ENCODE results near the gene FUT9.

Gene FUT9

GRCh38 chr6:96152114-96152708 lies 136.4 kb downstream of the FUT9 start:
- CTCF ChIA-PET: no interaction called here
- TF ChIP-seq TARDBP (IDR thresholded peaks at IDR 0.05) (no peak), BHLHE40 (IDR thresholded peaks at IDR 0.05; ENCODE audit: borderline replicate concordance) (no peak), L3MBTL2 (conservative IDR thresholded peaks at IDR 0.05) (no peak), LEF1 (IDR thresholded peaks at IDR 0.05; ENCODE audit: borderline replicate concordance) (no peak)
- POLR2A ChIA-PET: no interaction called here
- no peak for DNase-seq (ENCODE audit: extremely low spot score)

GRCh38 chr6:96153775-96154174 lies 138.0 kb downstream of the FUT9 start:
- ChIA-PET CTCF (interaction anchor here (0.7 kb wide), 1 partner anchor 133 kb away, joined by 3 read pairs; no protein-coding TSS in a partner anchor), POLR2A (no interaction called here)
- TF ChIP-seq SP1 (IDR thresholded peaks at IDR 0.05) (no peak), FOXK2 (IDR thresholded peaks at IDR 0.05) (no peak), CTBP1 (IDR thresholded peaks at IDR 0.05; ENCODE audit: borderline replicate concordance) (no peak), ARNT (IDR thresholded peaks at IDR 0.05) (no peak), ZNF384 (IDR thresholded peaks at IDR 0.05) (no peak), LEF1 (IDR thresholded peaks at IDR 0.05; ENCODE audit: borderline replicate concordance) (no peak), NFRKB (IDR thresholded peaks at IDR 0.05) (no peak), BHLHE40 (IDR thresholded peaks at IDR 0.05; ENCODE audit: borderline replicate concordance) (no peak), TARDBP (IDR thresholded peaks at IDR 0.05) (no peak), FOXA1 (IDR thresholded peaks at IDR 0.05) (no peak), HDGF (IDR thresholded peaks at IDR 0.05; ENCODE audit: borderline replicate concordance) (no peak), ELF4 (IDR thresholded peaks at IDR 0.05) (no peak), L3MBTL2 (conservative IDR thresholded peaks at IDR 0.05) (no peak), SUZ12 (IDR thresholded peaks at IDR 0.05) (no peak), FOXM1 (IDR thresholded peaks at IDR 0.05; ENCODE audit: borderline replicate concordance) (no peak)
- TF ChIP-seq, protein P1, sequence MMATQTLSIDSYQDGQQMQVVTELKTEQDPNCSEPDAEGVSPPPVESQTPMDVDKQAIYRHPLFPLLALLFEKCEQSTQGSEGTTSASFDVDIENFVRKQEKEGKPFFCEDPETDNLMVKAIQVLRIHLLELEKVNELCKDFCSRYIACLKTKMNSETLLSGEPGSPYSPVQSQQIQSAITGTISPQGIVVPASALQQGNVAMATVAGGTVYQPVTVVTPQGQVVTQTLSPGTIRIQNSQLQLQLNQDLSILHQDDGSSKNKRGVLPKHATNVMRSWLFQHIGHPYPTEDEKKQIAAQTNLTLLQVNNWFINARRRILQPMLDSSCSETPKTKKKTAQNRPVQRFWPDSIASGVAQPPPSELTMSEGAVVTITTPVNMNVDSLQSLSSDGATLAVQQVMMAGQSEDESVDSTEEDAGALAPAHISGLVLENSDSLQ (IDR thresholded peaks at IDR 0.05): no peak
- no peak for DNase-seq (ENCODE audit: extremely low spot score)

DNA sequence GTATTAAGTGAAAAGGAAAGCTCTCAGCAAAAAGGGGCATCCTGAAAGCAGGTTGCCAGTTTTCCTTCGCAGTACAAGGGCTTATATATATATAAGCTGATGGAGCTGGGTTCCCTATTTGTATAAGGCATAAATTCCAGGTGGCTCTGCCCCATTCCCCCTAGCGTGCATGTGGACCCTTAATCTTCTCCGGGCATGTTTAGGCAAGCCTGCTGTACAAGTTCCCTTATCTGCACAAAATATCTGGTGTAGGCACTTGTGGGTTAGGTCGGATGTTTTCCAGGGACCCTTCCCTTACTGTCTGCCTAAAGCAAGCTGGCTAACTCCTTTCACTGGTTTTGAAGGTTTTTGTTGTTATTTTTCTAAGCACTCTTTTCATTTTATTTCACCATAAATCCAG lies 140.7 kb downstream of the FUT9 start:
- ChIA-PET CTCF (no interaction called here), POLR2A (no interaction called here)
- TF ChIP-seq BHLHE40 (IDR thresholded peaks at IDR 0.05; ENCODE audit: borderline replicate concordance): no peak
- no peak for TF ChIP-seq SP1 (IDR thresholded peaks at IDR 0.05)
- TF ChIP-seq ARNT (IDR thresholded peaks at IDR 0.05): no peak
- no peak for TF ChIP-seq FOXA1 (IDR thresholded peaks at IDR 0.05)
- TF ChIP-seq L3MBTL2 (conservative IDR thresholded peaks at IDR 0.05): no peak
- DNase-seq (ENCODE audit: extremely low spot score): no peak

DNA sequence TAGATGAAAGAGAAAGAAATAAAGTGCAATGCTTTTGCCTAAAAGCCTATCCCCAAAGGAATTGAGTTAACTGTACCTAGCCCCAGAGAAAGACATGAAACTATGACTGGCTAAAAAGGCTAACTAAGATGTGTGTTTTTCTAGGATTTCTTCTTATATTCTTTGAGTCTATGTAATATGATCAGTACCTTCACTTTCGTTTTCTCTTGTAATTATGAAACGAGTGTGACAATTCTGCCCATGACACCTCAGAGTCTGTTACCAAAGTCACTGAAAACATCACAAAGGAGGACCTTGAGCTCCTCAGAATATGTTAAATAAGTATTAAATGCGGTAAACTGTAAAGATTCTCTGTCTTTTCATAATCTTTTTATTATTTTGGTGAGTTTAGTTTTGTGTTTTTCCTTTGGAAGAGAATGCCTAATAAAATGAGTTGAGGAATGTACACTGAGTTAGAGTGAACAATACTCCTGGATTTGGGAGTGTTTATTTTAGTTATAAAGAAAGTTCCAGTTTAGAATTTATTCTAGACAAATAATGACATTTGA lies 141.3 kb downstream of the FUT9 start:
- CTCF ChIA-PET: no interaction called here
- POLR2A ChIA-PET: no interaction called here
- TF ChIP-seq FOXM1 (IDR thresholded peaks at IDR 0.05; ENCODE audit: borderline replicate concordance): no peak
- TF ChIP-seq ZNF384 (IDR thresholded peaks at IDR 0.05): no peak
- TF ChIP-seq CTBP1 (IDR thresholded peaks at IDR 0.05; ENCODE audit: borderline replicate concordance): no peak
- no peak for TF ChIP-seq LEF1 (IDR thresholded peaks at IDR 0.05; ENCODE audit: borderline replicate concordance)
- no peak for TF ChIP-seq L3MBTL2 (conservative IDR thresholded peaks at IDR 0.05)
- no peak for TF ChIP-seq ELF4 (IDR thresholded peaks at IDR 0.05)
- no peak for TF ChIP-seq FOXA1 (IDR thresholded peaks at IDR 0.05)
- no peak for TF ChIP-seq NFRKB (IDR thresholded peaks at IDR 0.05)
- TF ChIP-seq FOXK2 (IDR thresholded peaks at IDR 0.05): no peak
- TF ChIP-seq SUZ12 (IDR thresholded peaks at IDR 0.05): no peak
- no peak for TF ChIP-seq BHLHE40 (IDR thresholded peaks at IDR 0.05; ENCODE audit: borderline replicate concordance)
- TF ChIP-seq TARDBP (IDR thresholded peaks at IDR 0.05): no peak
- TF ChIP-seq HDGF (IDR thresholded peaks at IDR 0.05; ENCODE audit: borderline replicate concordance): no peak
- TF ChIP-seq SP1 (IDR thresholded peaks at IDR 0.05): no peak
- TF ChIP-seq ARNT (IDR thresholded peaks at IDR 0.05): no peak
- TF ChIP-seq, protein P1 (IDR thresholded peaks at IDR 0.05): no peak
- DNase-seq (ENCODE audit: extremely low spot score): no peak

GRCh38 chr6:96162711-96163120 lies 146.9 kb downstream of the FUT9 start:
- TF ChIP-seq CTBP1 (IDR thresholded peaks at IDR 0.05; ENCODE audit: borderline replicate concordance) (no peak), FOXM1 (IDR thresholded peaks at IDR 0.05; ENCODE audit: borderline replicate concordance) (no peak), NFRKB (IDR thresholded peaks at IDR 0.05) (no peak), HDGF (IDR thresholded peaks at IDR 0.05; ENCODE audit: borderline replicate concordance) (no peak), ELF4 (IDR thresholded peaks at IDR 0.05) (no peak), BHLHE40 (IDR thresholded peaks at IDR 0.05; ENCODE audit: borderline replicate concordance) (no peak), TARDBP (IDR thresholded peaks at IDR 0.05) (no peak)
- TF ChIP-seq, protein P1 (IDR thresholded peaks at IDR 0.05): no peak
- POLR2A ChIA-PET: no interaction called here
- CTCF ChIA-PET: no interaction called here
- no peak for DNase-seq (ENCODE audit: extremely low spot score)

DNA sequence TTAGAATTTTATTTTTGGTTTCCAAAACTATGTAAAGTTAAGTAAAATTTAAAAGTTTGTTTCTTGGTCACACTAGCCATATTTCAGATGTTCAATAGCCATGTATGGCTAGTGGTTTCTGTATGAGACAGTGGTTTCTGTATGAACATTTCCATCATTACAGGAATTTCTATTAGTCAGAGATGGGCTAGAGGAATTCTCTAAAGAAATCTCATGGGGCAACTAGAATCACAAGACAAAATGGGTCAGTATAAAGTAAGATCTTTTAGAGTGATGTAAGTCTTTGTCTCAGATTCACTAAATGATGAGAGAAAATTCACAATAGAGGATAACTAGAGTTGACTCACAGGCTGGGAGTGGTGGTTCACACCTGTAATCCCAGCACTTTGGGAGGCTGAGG lies 149.0 kb downstream of the FUT9 start:
- DNase-seq (ENCODE audit: extremely low spot score): no peak
- ChIA-PET POLR2A (no interaction called here), CTCF (no interaction called here)
- no peak for TF ChIP-seq BHLHE40 (IDR thresholded peaks at IDR 0.05; ENCODE audit: borderline replicate concordance)
- no peak for TF ChIP-seq FOXA1 (IDR thresholded peaks at IDR 0.05)
- TF ChIP-seq LEF1 (IDR thresholded peaks at IDR 0.05; ENCODE audit: borderline replicate concordance): no peak
- TF ChIP-seq FOXK2 (IDR thresholded peaks at IDR 0.05): no peak
- no peak for TF ChIP-seq HDGF (IDR thresholded peaks at IDR 0.05; ENCODE audit: borderline replicate concordance)
- TF ChIP-seq, protein P1 (IDR thresholded peaks at IDR 0.05): no peak
- TF ChIP-seq ELF4 (IDR thresholded peaks at IDR 0.05): no peak
- TF ChIP-seq L3MBTL2 (conservative IDR thresholded peaks at IDR 0.05): no peak
- TF ChIP-seq SUZ12 (IDR thresholded peaks at IDR 0.05): no peak
- no peak for TF ChIP-seq CTBP1 (IDR thresholded peaks at IDR 0.05; ENCODE audit: borderline replicate concordance)
- no peak for TF ChIP-seq SP1 (IDR thresholded peaks at IDR 0.05)
- TF ChIP-seq ZNF384 (IDR thresholded peaks at IDR 0.05): no peak
- no peak for TF ChIP-seq TARDBP (IDR thresholded peaks at IDR 0.05)
- TF ChIP-seq NFRKB (IDR thresholded peaks at IDR 0.05): no peak
- no peak for TF ChIP-seq ARNT (IDR thresholded peaks at IDR 0.05)
